H9 (cell line): ENCODE measurements around the gene ATRNL1. TPM values are rescaled to one million over a fixed set of nuclear protein-coding genes. Genes with fewer than 3 reads are reported as not detected.

Experiments used
- DNase-seq: peaks from one replicate; pipeline ENCODE4 v3.0.0-alpha.2; 2017
- H2AFZ ChIP-seq: one replicate; pipeline ENCODE4 v1.6.1; 2013; ENCODE audit warnings: mild to moderate bottlenecking, low read length, control low read depth, moderate library complexity
- H2AK5ac ChIP-seq: 2 replicates; pipeline ENCODE4 v1.6.1; 2013; ENCODE audit warnings: low read length, control low read depth, mixed read lengths; ENCODE audit not compliant: insufficient read length
- H2BK120ac ChIP-seq: one replicate; pipeline ENCODE4 v1.6.1; 2013; ENCODE audit warnings: low read depth, mild to moderate bottlenecking, low read length, control low read depth, inconsistent platforms; ENCODE audit not compliant: poor library complexity, severe bottlenecking
- H2BK12ac ChIP-seq: 2 replicates; pipeline ENCODE4 v1.6.1; 2013; ENCODE audit warnings: low read length, control low read depth, mixed read lengths, low read depth; ENCODE audit not compliant: insufficient read length
- H2BK15ac ChIP-seq: 2 replicates; pipeline ENCODE4 v1.6.1; 2013; ENCODE audit warnings: low read depth, low read length, control low read depth
- H2BK20ac ChIP-seq: one replicate; pipeline ENCODE4 v1.6.1; 2013; ENCODE audit warnings: low read depth, mild to moderate bottlenecking, low read length, control low read depth, inconsistent platforms; ENCODE audit not compliant: poor library complexity, severe bottlenecking
- H2BK5ac ChIP-seq: 2 replicates; pipeline ENCODE4 v1.6.1; 2013; ENCODE audit warnings: low read length, control low read depth, mixed read lengths; ENCODE audit not compliant: insufficient read length
- H3K14ac ChIP-seq: 2 replicates; pipeline ENCODE4 v1.6.1; 2013; ENCODE audit warnings: low read length, control low read depth; ENCODE audit not compliant: insufficient read depth
- H3K18ac ChIP-seq: 2 replicates; pipeline ENCODE4 v1.6.1; 2013; ENCODE audit warnings: low read depth, mild to moderate bottlenecking, mixed read lengths, low read length, control low read depth; ENCODE audit not compliant: insufficient read length
- H3K23ac ChIP-seq: 2 replicates; pipeline ENCODE4 v1.6.1; 2013; ENCODE audit warnings: low read length, control low read depth, mixed read lengths, low read depth; ENCODE audit not compliant: insufficient read length
- H3K23me2 ChIP-seq: 2 replicates; pipeline ENCODE4 v1.6.1; 2013; ENCODE audit warnings: low read depth, mild to moderate bottlenecking, mixed read lengths, low read length, control low read depth; ENCODE audit not compliant: insufficient read length, poor library complexity, severe bottlenecking
- H3K27ac ChIP-seq: 2 replicates; pipeline ENCODE4 v1.5.1; 2013; ENCODE audit warnings: low read length, control low read depth, mixed read lengths, low read depth; ENCODE audit not compliant: insufficient read length
- H3K27me3 ChIP-seq: 2 replicates; pipeline ENCODE4 v1.6.1; 2013; ENCODE audit warnings: low read length, control low read depth, inconsistent platforms; ENCODE audit not compliant: insufficient read depth
- H3K4ac ChIP-seq: 2 replicates; pipeline ENCODE4 v1.6.1; 2013; ENCODE audit warnings: low read depth, mild to moderate bottlenecking, control low read depth, inconsistent platforms, low read length, moderate library complexity
- H3K4me1 ChIP-seq: 2 replicates; pipeline ENCODE4 v1.6.1; 2013; ENCODE audit warnings: low read length, control low read depth, inconsistent platforms; ENCODE audit not compliant: insufficient read depth
- H3K4me2 ChIP-seq: 2 replicates; pipeline ENCODE4 v1.6.1; 2013; ENCODE audit warnings: low read length, control low read depth, mixed read lengths; ENCODE audit not compliant: insufficient read length, insufficient read depth
- H3K56ac ChIP-seq: 2 replicates; pipeline ENCODE4 v1.6.1; 2013; ENCODE audit warnings: low read depth, mild to moderate bottlenecking, mixed read lengths, low read length, control low read depth; ENCODE audit not compliant: insufficient read length
- H3K79me1 ChIP-seq: 2 replicates; pipeline ENCODE4 v1.6.1; 2013; ENCODE audit warnings: low read depth, mild to moderate bottlenecking, moderate library complexity, low read length, control low read depth, inconsistent platforms; ENCODE audit not compliant: insufficient read depth, poor library complexity, severe bottlenecking
- H3K79me2 ChIP-seq: 2 replicates; pipeline ENCODE4 v1.6.1; 2013; ENCODE audit warnings: low read length, control low read depth, inconsistent platforms; ENCODE audit not compliant: insufficient read depth
- H3K9ac ChIP-seq: 2 replicates; pipeline ENCODE4 v1.6.1; 2013; ENCODE audit warnings: low read length, control low read depth, mixed read lengths; ENCODE audit not compliant: insufficient read length; ENCODE audit errors: extremely low read depth
- H3K9me3 ChIP-seq: one replicate; pipeline ENCODE4 v1.6.1; 2013; ENCODE audit warnings: low read depth, low read length, inconsistent platforms; ENCODE audit not compliant: control insufficient read depth
- H3T11ph ChIP-seq: one replicate; pipeline ENCODE4 v1.6.1; 2013; ENCODE audit warnings: mild to moderate bottlenecking, low read length, control low read depth, inconsistent platforms
- H4K20me1 ChIP-seq: one replicate; pipeline ENCODE4 v1.6.1; 2013; ENCODE audit not compliant: control insufficient read depth, insufficient read length, insufficient read depth
- H4K5ac ChIP-seq: 2 replicates; pipeline ENCODE4 v1.6.1; 2013; ENCODE audit warnings: low read depth, mild to moderate bottlenecking, mixed read lengths, low read length, control low read depth; ENCODE audit not compliant: insufficient read length
- H4K8ac ChIP-seq: replicated peaks from 2 replicates; pipeline ENCODE4 v1.6.1; 2013; ENCODE audit warnings: low read length, control low read depth, mixed read lengths, low read depth; ENCODE audit not compliant: insufficient read length
- H4K91ac ChIP-seq: 2 replicates; pipeline ENCODE4 v1.6.1; 2013; ENCODE audit warnings: low read depth, mild to moderate bottlenecking, moderate library complexity, mixed read lengths, low read length, control low read depth; ENCODE audit not compliant: insufficient read length
- H3K27ac Mint-ChIP-seq, 3 experiments: 2 replicates in 2 of 3; 3 replicates in 1 of 3; pipeline ENCODE4 v1.8.0; 2020 to 2021; ENCODE audit warnings: mixed read lengths in 3 of 3, mild to moderate bottlenecking in 1 of 3, moderate library complexity in 1 of 3
- H3K27me3 Mint-ChIP-seq: 2 replicates; pipeline ENCODE4 v1.8.0; 2021; ENCODE audit warnings: low read depth, mild to moderate bottlenecking, moderate library complexity, mixed read lengths
- H3K36me3 Mint-ChIP-seq, 3 experiments: 2 replicates in 2 of 3; 3 replicates in 1 of 3; pipeline ENCODE4 v1.8.0; 2020 to 2021; ENCODE audit warnings: low read depth in 3 of 3, mixed read lengths in 3 of 3; ENCODE audit not compliant: insufficient read depth in 1 of 3
- H3K4me1 Mint-ChIP-seq, 2 experiments: 2 replicates each; pipeline ENCODE4 v1.8.0; 2020; ENCODE audit warnings: mixed read lengths in 2 of 2
- H3K4me3 Mint-ChIP-seq, 2 experiments: 2 replicates in 1 of 2; 3 replicates in 1 of 2; pipeline ENCODE4 v1.8.0; 2020 to 2021; ENCODE audit warnings: mild to moderate bottlenecking in 2 of 2, mixed read lengths in 2 of 2, moderate library complexity in 1 of 2
- H3K9me3 Mint-ChIP-seq, 2 experiments: 2 replicates in 1 of 2; 3 replicates in 1 of 2; pipeline ENCODE4 v1.8.0; 2020; ENCODE audit warnings: mild to moderate bottlenecking in 2 of 2, mixed read lengths in 2 of 2, moderate library complexity in 1 of 2
- CTCF ChIP-seq: fragments of 200-600 bp; sonication (generic); conservative IDR thresholded peaks from 3 replicates; pipeline ENCODE4 v1.8.0; 2021; ENCODE audit warnings: antibody characterized with exemption, mild to moderate bottlenecking
- WGBS: extraction: QIAGEN DNeasy Blood & Tissue Kit; methylation state at CpG from one replicate; pipeline ENCODE4 v1.1.7; 2013; ENCODE audit warnings: missing lambda C conversion rate, low lambda C conversion rate, mixed read lengths; ENCODE audit not compliant: insufficient read length; ENCODE audit errors: extremely low coverage; 5-methylcytosine and 5-hydroxymethylcytosine counted together
- total RNA-seq: library from RNA; stranded (reverse); gene quantifications from 2 replicates; pipeline ENCODE4 v1.2.1, GENCODE V29; 2021

The ATRNL1 gene
- total RNA-seq, 1 experiment from 2014 or later, result 9.2 TPM

- Histone ChIP-seq H3K27me3 (no peaks in the 10 kb centered on the region), H3K27ac (no peak overlapping the region), H4K91ac (no peak overlapping the region), H4K5ac (no peak overlapping the region), H3K18ac (no peak overlapping the region), H3K23ac (no peak overlapping the region), H2AK5ac (no peak overlapping the region), H3K4ac (no peak overlapping the region), H2BK12ac (no peak overlapping the region), H2BK120ac (no peak overlapping the region), H3K4me1 (no peaks in the 10 kb centered on the region), H3K56ac (no peak overlapping the region), H3K23me2 (no peaks in the 10 kb centered on the region), H3K14ac (no peak overlapping the region), H2AFZ (no peak overlapping the region), H3K9me3 (no peaks in the 10 kb centered on the region), H4K8ac (no peak overlapping the region), H3K9ac (no peak overlapping the region), H3T11ph (no peak overlapping the region), H2BK20ac (no peak overlapping the region), H2BK5ac (no peak overlapping the region), H2BK15ac (no peak overlapping the region), H3K79me1 (no peaks in the 10 kb centered on the region), H3K4me2 (no peak overlapping the region), H4K20me1 (no peaks in the 10 kb centered on the region), H3K79me2 (no peaks in the 10 kb centered on the region)
- WGBS, result no CpG with 5 or more reads among the region's 1 CpG
- Mint-ChIP-seq H3K36me3 (no peaks in the 10 kb centered on the region), H3K9me3 (no peaks in the 10 kb centered on the region), H3K4me1 (no peaks in the 10 kb centered on the region), H3K27me3 (no peaks in the 10 kb centered on the region), H3K27ac (no peak overlapping the region), H3K4me3 (no peak overlapping the region)
- TF ChIP-seq CTCF, result no peak
- DNase-seq, result no peak
Observed at GRCh38 chr10:115674496-115674895, 581.3 kb downstream of the ATRNL1 start.
